ENCODE results near the gene DSC3. TPM values are rescaled to one million over a fixed set of nuclear protein-coding genes. Genes with fewer than 3 reads are reported as not detected.
"Not testable (repeated sequence)": the region's sequence is repeated elsewhere in the genome, so short reads cannot be mapped to it uniquely, and the experiment has no call there.

Gene DSC3
- total RNA-seq, 2 donors from 2014 or later, result 3.1 to 5.1 TPM

DNA sequence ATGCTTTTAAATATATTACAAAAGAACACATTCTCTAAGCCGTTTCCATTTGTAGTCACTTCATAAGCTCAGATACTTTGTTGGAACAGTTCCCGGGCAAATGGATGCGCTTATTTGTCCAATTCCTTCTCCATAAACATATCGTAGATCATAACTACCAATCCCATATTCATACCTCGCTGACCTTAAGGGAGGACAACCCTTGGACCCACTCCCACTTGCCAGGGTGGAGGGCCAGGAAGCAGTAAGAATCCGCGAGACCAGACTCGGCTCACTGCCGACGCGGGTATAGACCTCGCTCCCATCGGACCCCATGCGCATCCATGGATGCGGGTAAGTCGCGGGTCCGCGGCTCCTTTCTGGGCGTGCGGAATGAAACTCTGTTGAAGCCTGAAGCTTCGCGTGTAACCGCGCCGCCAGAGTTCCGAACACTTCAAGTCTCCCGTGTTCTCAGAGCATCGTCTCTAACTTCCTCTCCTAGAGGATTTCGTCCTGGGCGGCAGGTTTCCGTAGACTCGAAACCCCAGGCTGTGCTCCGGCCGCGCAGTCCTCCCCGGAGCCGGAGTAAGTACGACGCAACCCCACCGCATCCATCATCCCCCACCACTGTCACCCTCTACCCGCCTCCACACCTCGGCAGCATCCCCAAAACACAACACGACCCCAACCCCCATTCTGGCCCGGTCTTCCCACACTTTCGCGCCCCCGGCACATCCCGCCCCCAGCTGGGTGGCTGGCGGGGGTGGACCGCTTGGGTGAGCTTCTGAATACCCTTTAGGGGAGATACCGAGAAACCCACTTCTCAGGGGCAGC, 1.1 kb downstream of the DSC3 start:
- Histone ChIP-seq H3K4me3 (peak overlapping the region; percentile 23 to 43), H3K9me3 (no peaks in the 10 kb centered on the region)

DNA sequence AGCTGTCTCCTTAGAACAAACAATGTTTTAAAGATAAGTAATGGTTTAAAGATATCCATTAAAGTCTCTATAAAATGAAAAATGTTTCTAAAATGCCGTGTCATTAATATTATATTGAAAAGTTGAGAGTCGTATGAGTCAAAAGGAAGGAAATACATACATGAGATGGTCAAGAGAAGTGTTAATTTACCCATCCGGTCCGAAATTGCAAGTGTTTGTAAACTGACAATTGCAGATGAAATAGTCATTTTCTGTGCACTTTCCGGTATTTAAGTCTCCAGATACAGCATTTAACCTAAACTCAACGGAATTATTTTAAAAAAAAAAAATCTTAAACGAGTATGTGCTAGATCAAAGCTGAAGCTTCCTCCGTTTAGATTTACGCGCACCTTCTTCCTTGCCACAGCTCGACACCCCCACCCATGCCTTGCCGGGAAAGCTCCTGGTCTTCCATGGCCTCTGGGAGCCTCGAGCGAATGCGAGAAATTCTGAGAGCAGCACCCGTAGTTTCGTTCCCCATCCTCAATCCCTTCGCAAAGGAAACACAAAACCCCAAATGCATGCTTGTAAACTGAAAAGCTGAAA, 1.8 kb downstream of the DSC3 start:
- no peaks in the 10 kb centered on the region for H3K9me3 ChIP-seq
- H3K27ac ChIP-seq, result no peak overlapping the region
- H3K27me3 ChIP-seq, result peaks cover 5 to 11% of the 10 kb centered on the region in 2 donors
- TF ChIP-seq, protein P1, sequence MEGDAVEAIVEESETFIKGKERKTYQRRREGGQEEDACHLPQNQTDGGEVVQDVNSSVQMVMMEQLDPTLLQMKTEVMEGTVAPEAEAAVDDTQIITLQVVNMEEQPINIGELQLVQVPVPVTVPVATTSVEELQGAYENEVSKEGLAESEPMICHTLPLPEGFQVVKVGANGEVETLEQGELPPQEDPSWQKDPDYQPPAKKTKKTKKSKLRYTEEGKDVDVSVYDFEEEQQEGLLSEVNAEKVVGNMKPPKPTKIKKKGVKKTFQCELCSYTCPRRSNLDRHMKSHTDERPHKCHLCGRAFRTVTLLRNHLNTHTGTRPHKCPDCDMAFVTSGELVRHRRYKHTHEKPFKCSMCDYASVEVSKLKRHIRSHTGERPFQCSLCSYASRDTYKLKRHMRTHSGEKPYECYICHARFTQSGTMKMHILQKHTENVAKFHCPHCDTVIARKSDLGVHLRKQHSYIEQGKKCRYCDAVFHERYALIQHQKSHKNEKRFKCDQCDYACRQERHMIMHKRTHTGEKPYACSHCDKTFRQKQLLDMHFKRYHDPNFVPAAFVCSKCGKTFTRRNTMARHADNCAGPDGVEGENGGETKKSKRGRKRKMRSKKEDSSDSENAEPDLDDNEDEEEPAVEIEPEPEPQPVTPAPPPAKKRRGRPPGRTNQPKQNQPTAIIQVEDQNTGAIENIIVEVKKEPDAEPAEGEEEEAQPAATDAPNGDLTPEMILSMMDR (IDR thresholded peaks at IDR 0.05), result no peak
- no peak for DNase-seq (ENCODE audit: low spot score)
- H3K4me3 ChIP-seq, result peak overlapping the region; percentile 23 to 43
- H3K4me1 ChIP-seq, result peaks cover 0 to 23% of the 10 kb centered on the region in 2 donors
- no peaks in the 10 kb centered on the region for H3K36me3 ChIP-seq

More for the DNA sequence above, 1.1 kb downstream of the DSC3 start:
- Histone ChIP-seq H3K36me3 (no peaks in the 10 kb centered on the region), H3K27ac (no peak overlapping the region), H3K27me3 (peaks cover 5 to 11% of the 10 kb centered on the region in 2 donors), H3K4me1 (peaks cover 0 to 23% of the 10 kb centered on the region in 2 donors)
- no peak for DNase-seq (ENCODE audit: low spot score)
- TF ChIP-seq, protein P1 (IDR thresholded peaks at IDR 0.05), result no peak

DNA sequence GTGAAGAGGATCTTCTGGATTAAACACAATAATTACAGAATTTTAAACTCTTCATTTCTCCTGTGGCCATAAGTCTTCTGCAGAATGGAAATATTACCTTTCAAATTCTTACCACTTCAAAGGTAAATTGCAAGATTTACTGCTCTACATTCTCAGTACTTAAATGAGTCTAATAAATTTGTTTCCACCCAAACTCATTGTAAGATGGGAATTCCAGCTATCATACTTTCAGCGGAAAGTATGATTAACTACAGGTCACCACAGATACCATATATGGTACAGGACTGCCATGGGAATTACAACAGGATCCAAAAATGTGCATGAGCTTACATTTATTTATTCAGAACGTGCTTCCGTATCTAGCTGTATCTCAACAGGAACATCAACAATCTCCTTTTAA, 3.1 kb downstream of the DSC3 start:
- H3K27me3 ChIP-seq, result peaks cover 5 to 11% of the 10 kb centered on the region in 2 donors

DNA sequence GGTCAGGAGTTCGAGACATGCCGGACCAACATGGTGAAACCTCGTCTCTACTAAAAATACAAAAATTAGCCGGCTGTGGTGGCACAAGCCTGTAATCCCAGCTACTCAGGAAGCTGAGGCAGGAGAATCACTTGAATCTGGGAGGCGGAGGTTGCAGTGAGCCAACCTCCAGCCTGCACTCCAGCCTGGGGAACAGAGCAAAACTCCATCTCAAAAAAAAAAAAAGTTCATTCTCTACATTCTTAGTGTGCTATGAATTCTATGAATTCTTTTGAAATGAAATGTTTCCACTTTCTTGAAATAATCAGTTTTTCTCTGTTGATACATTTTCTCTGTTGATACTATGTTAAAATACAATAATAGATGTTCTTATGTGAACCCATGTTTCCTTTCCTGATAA, 4.9 kb downstream of the DSC3 start:
- Histone ChIP-seq H3K4me1 (peaks cover 0 to 20% of the 10 kb centered on the region in 2 donors), H3K27me3 (peaks cover 5 to 11% of the 10 kb centered on the region in 2 donors)
- DNase-seq (ENCODE audit: low spot score); H3K9me3 ChIP-seq; H3K36me3 ChIP-seq; H3K27ac ChIP-seq; H3K4me3 ChIP-seq: not testable (repeated sequence)

More for the DNA sequence above, 3.1 kb downstream of the DSC3 start:
- TF ChIP-seq, protein P1 (IDR thresholded peaks at IDR 0.05), result no peak
- H3K4me1 ChIP-seq, result peaks cover 0 to 23% of the 10 kb centered on the region in 2 donors
- no peak overlapping the region for H3K4me3 ChIP-seq
- H3K36me3 ChIP-seq, result no peaks in the 10 kb centered on the region
- no peak for DNase-seq (ENCODE audit: low spot score)
- no peak overlapping the region for H3K27ac ChIP-seq
- no peaks in the 10 kb centered on the region for H3K9me3 ChIP-seq

DNA sequence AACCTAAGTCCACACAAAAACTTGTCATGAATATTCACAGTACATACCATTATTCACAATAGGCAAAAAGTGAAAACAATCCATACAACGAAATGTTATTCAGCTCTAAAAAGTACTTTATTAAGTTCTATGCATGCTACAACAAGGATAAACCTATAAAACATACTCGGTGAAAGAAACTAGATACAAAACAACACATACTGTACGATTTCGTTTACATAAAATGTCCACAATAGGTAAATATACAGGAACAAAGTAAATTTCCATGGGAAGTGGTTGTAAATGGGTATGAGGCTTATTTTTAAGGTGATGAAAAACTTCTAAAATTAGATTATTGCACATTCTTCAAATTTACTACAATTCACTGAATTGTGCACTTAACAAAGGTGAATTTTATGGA, 8.0 kb downstream of the DSC3 start:
- Histone ChIP-seq H3K27ac (no peak overlapping the region), H3K36me3 (no peaks in the 10 kb centered on the region), H3K9me3 (no peaks in the 10 kb centered on the region), H3K4me1 (no peaks in the 10 kb centered on the region), H3K27me3 (no peaks in the 10 kb centered on the region), H3K4me3 (no peak overlapping the region)
- TF ChIP-seq, protein P1 (IDR thresholded peaks at IDR 0.05), result no peak
- DNase-seq (ENCODE audit: low spot score), result no peak

DNA sequence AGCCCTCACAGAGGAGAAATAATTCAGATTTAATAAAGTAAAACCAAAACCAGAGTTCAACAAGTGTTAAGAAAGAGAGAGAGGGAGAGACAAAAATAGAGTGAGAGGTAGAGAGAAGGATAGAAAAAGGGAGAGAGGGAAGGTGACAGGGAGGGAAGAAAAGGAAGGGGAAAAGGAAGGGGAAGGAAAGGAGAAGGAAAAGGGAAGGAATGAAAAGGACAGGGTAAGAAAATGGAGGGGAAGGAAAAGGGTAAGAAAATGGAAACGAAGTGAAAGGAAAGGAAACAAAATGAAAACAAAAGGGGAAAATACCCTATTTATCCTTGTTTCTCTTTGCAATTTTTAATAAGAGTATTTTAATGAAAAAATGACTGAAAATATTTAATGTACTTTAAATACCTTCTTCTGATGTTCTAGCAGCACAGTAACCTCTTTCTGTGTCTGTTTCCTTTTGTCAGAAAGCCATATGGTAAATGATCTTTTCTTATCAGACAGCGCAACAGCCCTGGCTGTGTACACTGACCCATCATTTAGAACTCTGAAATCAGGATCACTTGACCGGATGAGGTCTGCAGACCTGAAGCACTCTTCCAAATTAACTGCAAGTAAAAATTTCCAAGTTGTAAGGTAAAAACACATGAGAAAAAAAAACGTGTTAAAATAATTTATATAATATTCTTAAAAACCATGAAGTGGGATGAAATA, 11.8 kb downstream of the DSC3 start:
- no peak overlapping the region for H3K4me3 ChIP-seq
- H3K27me3 ChIP-seq, result no peaks in the 10 kb centered on the region
- TF ChIP-seq, protein P1 (IDR thresholded peaks at IDR 0.05), result no peak
- no peak overlapping the region for H3K27ac ChIP-seq
- no peaks in the 10 kb centered on the region for H3K36me3 ChIP-seq
- no peaks in the 10 kb centered on the region for H3K4me1 ChIP-seq
- no peak for DNase-seq (ENCODE audit: low spot score)
- H3K9me3 ChIP-seq, result no peaks in the 10 kb centered on the region

All from right atrium auricular region (tissue), 2 donors.